NCI-H82 (cell line): Measurements from ENCODE around the gene POMT2.
A peak's percentile ranks its signal among the peaks of the same experiment; 100 is the strongest.

Source experiments
- DNase-seq: peaks from one replicate; lab custom pipeline; 2025; lab: John Stamatoyannopoulos, UW

Gene POMT2

DNA sequence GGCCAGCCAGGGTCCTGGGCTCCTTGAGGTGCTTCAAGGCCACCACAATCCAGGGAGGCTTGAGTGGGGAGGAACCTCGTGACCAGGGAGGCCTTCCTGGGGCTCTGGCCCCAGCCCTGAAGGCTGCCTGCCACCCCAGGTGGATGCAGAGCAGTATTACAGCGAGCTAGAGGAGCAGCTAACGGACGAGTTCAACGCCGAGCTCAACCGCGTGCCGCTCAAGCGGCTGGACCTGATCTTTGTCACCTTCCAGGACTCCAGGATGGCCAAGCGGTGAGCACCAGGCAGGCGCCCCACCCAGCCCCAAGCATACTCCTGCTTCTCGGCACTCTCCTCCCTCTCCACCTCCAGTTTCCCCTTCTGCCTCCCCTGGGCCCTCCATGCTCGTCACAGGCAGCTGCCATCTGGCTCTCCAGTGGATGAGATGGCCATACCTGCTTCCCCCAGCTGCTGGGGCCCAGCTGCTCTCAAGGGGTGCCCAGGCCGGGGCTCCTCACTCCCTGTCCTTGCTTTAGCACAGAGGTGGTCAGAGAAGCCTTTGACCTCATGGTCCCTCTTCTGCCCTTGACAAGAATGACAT, 80.3 kb downstream of the POMT2 start:
- DNase-seq: peak; percentile 24

DNA sequence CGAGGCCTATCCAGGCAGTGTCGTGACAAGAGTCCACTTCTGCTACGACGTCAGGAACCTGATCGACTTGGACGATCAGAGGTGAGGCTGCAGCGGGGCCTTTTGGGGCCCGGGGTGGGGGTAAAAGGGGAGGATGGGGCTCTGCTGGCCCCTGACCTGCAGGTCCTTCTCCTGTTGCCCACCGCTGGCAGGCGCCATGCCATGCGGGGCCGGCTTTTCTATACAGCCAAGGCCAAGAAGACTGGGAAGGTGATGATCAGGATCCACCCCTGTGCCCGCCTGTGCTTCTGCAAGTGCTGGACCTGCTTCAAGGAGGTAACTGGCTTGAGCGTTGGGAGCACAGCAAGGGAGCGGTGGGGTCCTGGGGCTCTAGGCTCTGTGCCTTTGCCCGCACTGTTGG, 81.3 kb downstream of the POMT2 start:
- DNase-seq: no peak

DNA sequence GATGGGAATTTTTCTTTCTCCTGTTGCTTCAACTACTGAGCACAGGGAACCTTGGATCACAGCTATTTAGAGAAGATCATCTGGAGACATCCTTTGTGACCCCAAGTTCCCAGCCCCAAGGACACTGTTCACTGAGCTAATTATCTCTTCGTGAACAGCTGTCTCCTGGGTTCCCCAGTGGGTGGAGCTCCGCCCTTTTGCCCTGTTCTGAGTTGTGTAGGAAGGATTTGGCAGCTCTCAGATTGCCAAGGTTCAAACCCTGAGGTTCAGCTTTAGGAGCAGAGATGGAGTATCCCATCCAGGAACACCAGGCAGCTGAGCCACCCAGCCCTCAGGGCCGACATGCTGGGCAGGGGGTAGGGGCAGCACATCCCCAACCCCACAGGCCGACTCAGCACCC, 81.7 kb downstream of the POMT2 start:
- DNase-seq: peak; percentile 70

DNA sequence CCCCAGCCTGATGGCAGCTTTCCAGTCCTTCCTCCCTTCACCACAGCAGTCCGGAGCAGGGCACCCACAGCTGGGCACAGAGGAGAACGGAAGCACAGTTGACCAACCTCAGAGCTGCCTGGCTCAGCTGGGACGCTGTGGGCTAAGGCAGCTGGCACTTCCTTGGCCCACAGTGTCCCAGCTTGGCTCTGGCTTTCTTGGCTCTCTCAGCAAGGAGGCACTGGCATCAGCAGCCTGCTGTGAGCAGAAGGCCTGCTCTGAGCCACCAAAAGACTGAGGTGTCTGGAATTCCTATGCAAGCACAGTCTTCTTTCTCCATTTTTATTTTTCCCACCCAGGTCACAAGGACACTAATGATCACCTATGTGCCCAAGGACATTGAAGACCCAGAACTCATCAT, 82.3 kb downstream of the POMT2 start:
- no peak for DNase-seq

DNA sequence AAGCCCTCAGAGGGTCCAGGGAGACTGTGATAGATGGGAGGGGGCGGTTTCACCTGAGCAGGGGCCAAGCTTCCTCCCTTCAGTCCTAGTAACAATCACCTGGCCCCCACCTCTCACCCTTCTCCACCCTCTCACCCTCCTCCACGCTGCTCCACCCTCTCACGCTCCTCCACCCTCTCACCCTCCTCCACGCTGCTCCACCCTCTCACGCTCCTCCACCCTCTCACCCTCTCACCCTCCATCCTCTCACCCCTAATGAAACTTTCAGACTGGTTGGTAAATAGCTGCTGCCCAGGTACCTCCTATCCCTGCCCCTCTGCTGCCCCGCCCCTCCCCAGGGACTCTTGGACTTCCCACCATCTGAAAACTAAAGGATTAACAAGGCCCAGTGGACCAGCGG, 83.9 kb downstream of the POMT2 start:
- peak; percentile 31 for DNase-seq

DNA sequence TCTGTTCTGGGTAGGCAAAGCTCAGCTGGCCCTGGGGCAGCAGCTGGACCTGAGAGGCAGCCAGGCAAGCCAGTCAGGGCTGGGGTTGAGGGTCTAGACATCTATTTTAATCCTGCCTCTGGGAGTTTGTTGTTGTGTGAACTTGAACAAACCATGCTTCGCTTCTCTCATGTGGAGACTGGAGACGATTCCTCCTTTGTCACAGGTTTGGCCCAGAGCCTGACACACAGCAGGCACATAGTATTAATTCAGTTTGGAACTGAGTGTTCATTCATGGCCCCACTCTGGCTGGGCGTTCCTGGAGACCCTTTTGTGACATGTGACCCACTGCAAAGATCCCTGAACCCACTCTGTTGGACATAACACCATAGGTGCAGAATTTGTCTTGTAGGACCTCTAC, 89.0 kb downstream of the POMT2 start:
- no peak for DNase-seq

DNA sequence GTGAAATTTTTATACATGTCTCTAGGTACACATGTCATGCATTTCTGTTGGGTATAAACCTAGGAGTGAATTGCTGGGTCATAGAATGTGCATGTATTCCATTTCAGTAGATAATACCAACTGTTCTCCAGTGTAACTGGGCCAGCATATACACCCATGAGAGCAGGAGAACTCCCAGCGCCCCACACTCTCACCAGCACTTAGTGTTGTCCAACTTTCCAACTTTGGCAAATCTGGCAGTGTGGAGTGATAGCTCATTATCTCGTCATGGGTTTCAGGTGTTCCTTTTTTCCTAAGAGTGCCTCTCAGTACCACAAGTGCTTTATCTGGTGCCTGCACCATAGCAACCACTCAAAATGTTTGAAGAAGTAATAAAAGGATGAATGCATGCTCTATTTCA, 89.8 kb downstream of the POMT2 start:
- no peak for DNase-seq

DNA sequence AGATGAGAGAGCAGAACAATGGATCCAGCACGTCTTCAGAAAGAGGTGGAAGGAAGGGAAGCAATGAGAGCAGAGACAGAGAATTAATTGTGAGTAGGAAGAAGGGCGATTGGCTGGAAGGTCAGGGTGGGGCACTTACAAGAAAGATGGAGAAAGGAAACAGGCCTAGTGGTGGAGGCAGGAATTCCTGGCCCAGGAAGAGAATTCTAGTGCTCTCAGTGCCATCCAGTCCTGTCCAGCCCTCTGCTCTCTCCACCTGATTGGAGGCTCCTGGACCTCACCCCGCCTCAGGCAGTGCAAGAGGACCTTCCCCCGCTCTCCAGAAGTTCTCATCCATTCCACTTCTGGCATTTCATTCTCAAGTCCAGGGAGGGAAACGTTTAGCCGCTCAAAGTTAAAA, 92.6 kb downstream of the POMT2 start:
- DNase-seq: no peak

DNA sequence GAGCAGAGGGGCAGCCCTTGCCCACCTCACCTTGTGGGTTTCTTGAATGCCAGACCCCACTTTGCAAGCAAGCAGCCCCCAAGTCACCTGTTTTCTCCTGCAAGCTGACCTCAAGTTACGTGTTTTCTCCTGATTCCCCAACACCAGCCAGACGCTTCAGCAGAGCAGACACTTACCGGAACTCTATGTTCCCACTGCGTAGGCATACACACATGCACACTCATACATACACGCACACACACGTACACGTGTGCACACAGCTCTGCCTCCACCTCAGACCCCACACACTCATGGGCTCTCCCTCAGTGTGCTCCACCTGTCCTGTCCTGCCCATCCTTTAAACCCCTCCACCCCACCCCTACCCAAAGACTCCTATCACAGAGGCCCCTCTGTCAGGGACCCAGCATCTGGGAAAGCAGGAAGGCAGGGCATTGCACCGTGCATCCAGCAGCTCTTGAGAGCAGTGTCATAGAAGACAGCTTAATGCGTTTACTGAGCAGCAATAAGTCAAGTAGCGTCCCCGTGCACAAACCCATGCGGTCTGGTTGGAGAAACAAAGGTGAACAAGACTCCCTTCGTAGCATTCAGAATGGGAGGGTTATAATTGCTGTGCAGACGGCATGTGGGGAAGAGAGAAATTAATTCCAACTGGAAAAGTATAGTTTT, 94.7 kb downstream of the POMT2 start:
- no peak for DNase-seq

DNA sequence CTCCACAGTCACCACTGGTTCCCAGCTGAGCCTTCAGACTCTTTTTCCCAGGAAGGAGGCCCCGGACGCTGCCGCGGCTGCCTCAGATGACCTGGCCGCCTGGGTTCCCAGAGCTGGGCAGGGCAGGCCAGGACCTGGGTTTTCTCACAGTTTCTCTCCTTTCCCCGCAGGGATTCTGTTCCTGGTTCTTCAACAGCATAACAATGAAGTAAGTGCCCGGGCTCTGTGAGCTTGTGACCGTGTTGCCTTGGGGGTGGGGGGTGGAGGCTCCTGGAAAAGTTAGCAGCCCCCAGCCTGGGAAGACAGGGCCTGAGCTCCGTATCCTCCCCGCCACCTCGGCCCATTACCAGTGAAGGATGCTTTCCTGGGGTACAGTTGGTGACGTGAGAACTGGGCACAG, 95.4 kb downstream of the POMT2 start:
- DNase-seq: no peak
